AML-193 (cell line): ENCODE data around the gene TENM4.

Experiments used
- DNase-seq, 2 experiments: peaks; one replicate each; lab custom pipeline; 2025; lab: John Stamatoyannopoulos, UW

The TENM4 gene

GRCh38 chr11:79174045-79175008 lies 266.5 kb downstream of the TENM4 start:
- no peak for DNase-seq

- DNase-seq = no peak
Measured at GRCh38 chr11:79173615-79174014, 267.2 kb downstream of the TENM4 start.

DNA sequence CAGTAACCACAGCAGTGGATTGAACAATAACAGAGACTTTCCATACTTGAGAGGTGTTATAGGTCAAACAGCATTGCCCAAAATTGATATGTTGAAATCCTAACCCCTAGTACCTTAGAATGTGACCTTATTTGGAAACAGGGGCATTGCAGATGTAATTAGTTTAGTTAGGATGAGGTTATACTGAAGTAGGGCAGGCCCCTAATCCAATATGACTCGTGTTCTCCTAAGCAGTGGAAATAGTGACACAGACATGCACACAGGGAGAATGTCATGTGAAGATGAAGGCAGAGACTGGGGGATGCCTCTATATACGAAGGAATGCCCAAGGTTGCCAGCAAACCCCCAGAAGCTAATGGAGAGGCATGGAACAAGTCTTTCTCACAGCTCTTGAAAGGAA lies 270.5 kb downstream of the TENM4 start:
- no peak for DNase-seq

- no peak for DNase-seq
Measured at GRCh38 chr11:79168530-79169110, 272.2 kb downstream of the TENM4 start.

- DNase-seq = no peak
Measured at GRCh38 chr11:79167510-79168188, 273.2 kb downstream of the TENM4 start.

DNA sequence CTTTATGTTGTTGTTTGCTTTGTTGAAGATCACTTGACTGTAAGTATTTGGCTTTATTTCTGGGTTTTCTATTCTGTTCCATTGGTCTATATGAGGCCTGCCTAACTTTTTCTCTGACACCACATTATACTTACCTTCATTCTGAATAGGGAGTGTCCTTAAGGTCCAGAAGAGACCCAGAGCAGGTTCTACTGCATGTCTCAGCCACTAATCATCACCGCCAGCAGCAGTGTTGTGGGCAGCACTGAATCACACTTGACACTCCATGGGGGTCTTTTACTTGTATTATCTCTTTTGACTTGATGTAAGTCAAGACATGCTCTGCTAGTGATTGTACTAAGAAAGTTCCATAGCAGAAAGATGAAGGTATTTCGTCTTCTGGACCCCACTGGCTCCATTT lies 274.9 kb downstream of the TENM4 start:
- DNase-seq = no peak

- no peak for DNase-seq
Measured at GRCh38 chr11:79160791-79161403, 279.9 kb downstream of the TENM4 start.

DNA sequence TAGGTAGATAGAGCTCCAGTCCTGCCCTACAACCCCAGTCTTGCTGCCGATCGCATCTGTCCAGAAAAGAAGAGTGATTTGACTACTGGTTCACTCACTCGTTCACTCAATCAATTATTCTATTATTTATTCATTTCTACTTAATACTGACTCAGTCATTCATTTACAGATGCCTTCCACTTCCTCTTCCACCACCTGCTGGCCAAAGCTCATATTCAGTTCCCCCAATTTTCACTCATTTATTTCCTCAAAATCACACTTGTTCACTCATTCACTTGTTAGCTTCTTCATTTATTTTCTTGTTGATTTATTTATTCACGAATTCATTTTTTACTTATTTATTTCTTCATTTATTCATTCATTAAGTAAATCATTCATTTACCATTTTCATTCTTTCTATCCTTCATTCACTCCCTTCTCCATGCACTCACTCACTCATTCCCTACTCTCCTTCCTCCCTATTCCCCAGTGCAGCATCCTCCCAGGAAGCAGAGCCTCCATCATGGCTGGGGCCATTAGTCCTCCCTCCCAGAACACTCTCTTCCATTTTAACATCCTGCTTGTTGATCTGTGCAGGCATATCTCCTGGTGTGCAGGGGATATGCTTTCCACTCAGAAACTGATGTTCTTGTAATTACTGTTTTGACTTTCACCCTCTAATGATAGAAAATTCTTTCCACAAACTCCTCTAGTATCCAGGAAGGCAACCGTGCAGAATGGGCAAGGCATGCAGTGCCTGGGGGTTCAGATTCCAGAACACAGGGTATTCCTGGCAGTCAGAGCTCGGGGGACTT lies 281.0 kb downstream of the TENM4 start:
- DNase-seq = no peak

- no peak for DNase-seq
Measured at GRCh38 chr11:79157738-79158137, 283.1 kb downstream of the TENM4 start.

DNA sequence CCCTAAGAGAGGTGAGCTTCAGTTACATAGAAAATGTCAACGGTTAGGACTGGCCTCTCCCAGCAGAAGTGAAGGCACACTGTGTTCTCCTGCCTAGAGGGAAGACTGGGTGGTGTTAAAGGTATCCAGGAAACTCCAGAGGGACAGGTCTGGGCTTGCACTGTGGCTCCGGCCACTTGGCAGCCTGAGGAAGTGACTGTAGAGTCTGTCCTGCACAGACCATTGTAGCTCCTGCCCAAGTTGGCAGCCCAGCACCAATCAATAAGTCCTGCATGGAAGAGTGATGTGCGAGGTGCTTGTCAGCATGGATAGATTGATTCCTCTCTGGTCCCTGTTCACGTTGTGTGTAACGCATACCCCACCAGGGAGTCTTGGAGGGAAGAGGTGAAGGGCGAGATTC lies 284.8 kb downstream of the TENM4 start:
- DNase-seq = no peak

DNA sequence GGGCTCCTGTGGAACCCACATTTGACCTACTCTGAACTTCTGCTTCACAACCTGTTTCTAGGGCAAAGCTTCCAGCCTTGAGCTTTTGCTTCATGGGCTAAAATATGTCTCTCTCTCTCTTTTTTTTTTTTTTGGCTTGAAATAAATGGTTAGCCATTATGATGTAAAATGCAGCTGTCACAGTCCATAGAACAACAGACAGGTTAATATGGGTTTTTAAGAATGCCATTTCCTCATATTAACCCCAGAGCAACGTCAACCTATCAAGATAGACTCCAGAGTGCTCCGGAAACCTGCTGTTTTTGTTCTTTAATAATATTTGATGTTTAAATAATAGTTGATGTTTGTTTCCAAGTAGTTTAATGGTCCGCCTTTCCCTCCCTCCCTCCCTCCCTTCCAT lies 285.6 kb downstream of the TENM4 start:
- DNase-seq = no peak

DNA sequence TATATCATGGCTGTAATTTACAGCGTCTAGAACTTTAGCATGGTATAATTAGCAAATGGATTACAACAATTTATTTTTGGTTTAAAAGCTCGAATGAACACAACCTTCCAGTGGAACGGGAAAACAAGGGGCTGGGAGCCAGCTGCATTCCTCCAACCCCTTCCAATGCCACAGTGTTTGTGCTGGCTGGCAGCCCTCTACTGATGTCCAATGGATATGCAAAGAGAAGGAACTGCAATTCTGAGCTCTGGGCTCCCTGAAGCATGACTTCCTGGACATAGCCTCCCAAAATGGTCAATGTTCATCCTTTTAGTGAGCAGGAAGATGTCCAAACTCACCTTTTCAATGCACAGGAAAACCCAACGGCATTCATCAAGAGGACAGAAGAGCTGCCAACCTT lies 288.3 kb downstream of the TENM4 start:
- no peak for DNase-seq

- no peak for DNase-seq
Measured at GRCh38 chr11:79151396-79151795, 289.4 kb downstream of the TENM4 start.

GRCh38 chr11:79150966-79151365 lies 289.9 kb downstream of the TENM4 start:
- no peak for DNase-seq

- DNase-seq = no peak
Measured at GRCh38 chr11:79150320-79150719, 290.5 kb downstream of the TENM4 start.

- DNase-seq = no peak
Measured at GRCh38 chr11:79147731-79148130, 293.1 kb downstream of the TENM4 start.

- no peak for DNase-seq
Measured at GRCh38 chr11:79147011-79147410, 293.8 kb downstream of the TENM4 start.

GRCh38 chr11:79139900-79140299 lies 300.9 kb downstream of the TENM4 start:
- no peak for DNase-seq

DNA sequence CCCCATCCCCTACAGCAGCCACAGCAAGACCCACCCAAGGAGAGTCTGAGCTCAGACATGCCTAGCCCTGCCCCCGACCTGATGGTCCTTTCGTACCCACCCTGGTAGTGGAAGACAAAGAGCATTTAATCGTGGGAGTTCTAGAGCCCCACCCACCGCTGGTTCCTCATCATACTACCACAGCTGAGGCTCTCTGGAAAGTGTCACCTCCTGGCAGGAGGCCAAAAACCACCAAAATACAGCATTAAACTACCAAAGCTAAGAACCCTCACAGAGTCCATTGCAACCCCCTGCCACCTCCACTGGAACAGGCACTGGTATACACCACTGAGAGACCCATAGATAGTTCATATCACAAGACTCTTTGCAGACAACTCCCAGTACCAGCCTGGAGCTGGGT lies 311.1 kb downstream of the TENM4 start:
- no peak for DNase-seq

DNA sequence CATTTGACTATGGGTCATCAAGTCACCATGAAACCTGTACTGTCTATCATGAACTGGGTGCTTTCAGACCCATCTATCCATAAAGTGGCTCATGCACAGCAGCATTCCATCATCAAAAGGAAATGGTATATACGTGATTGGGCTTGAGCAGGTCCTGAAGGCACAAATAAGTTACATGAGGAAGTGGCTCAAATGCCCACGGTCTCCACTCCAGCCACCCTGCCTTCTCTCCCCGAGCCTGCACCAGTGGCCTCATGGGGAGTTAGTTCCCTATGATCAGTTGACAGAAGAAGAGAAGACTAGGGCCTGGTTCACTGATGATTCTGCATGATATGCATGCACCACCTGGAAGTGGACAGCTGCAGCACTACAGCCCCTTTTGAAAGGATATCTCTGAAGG lies 312.5 kb downstream of the TENM4 start:
- no peak for DNase-seq

- no peak for DNase-seq
Measured at GRCh38 chr11:79122759-79123158, 318.1 kb downstream of the TENM4 start.

- DNase-seq = no peak
Measured at GRCh38 chr11:79121351-79121750, 319.5 kb downstream of the TENM4 start.
